Measurements from ENCODE around the gene ADARB2. TPM values are rescaled to one million over a fixed set of nuclear protein-coding genes. Genes with fewer than 3 reads are reported as not detected.

The ADARB2 gene
- polyA plus RNA-seq, 1 of the 3 experiments (the other 2 are of a cell fraction): not detected

- ChIA-PET CTCF (interaction anchor here (1.0 kb wide), 1 partner anchor 57 kb away, joined by 3 read pairs; no protein-coding TSS in a partner anchor), POLR2A (no interaction called here)
- Histone ChIP-seq H3K4me2 (no peak overlapping the region), H3K79me2 (ENCODE audit: insufficient read depth) (no peaks in the 10 kb centered on the region), H3K9ac (no peak overlapping the region), H3K27me3 (ENCODE audit: insufficient read depth) (no peaks in the 10 kb centered on the region), H2AFZ (ENCODE audit: low read depth) (no peak overlapping the region), H3K9me3 (no peaks in the 10 kb centered on the region), H3K27ac (ENCODE audit: low read depth in 2 of 2, low read length in 1 of 2) (no peak overlapping the region), H3F3A (replicated peaks; ENCODE audit: insufficient read depth) (no peaks in the 10 kb centered on the region), H3K9me2 (no peaks in the 10 kb centered on the region), H3K36me3 (replicated peaks in 1 of 2; ENCODE audit: control insufficient read depth in 1 of 2, insufficient read depth in 2 of 2, low read length in 1 of 2) (no peaks in the 10 kb centered on the region), H3K4me1 (ENCODE audit: control insufficient read depth in 1 of 2, insufficient read depth in 2 of 2, low read depth in 1 of 2, low read length in 1 of 2) (peaks cover 0 to 24% of the 10 kb centered on the region in 2 experiments; a peak in 1 of 4 replicates), H3K4me3 (ENCODE audit: low read depth in 2 of 2, low read length in 1 of 2) (no peak overlapping the region), H4K20me1 (ENCODE audit: insufficient read depth) (no peaks in the 10 kb centered on the region)
- DNase-seq: no peak
- 87% methylated on average over 50 of the region's 63 CpGs for WGBS (ENCODE audit: low lambda C conversion rate)
- TF ChIP-seq EZH2phosphoT487 (IDR thresholded peaks at IDR 0.05; ENCODE audit: borderline replicate concordance, low read depth) (no peak), GABPA (IDR thresholded peaks at IDR 0.05; ENCODE audit: low read depth) (no peak), TAF1 (IDR thresholded peaks at IDR 0.05; ENCODE audit: borderline replicate concordance, low read depth, low read length) (no peak), MEF2A (IDR thresholded peaks at IDR 0.05; ENCODE audit: borderline replicate concordance, low read depth) (no peak), TCF12 (IDR thresholded peaks at IDR 0.05) (no peak), NFIC (IDR thresholded peaks at IDR 0.05; ENCODE audit: borderline replicate concordance) (no peak), CHD2 (IDR thresholded peaks at IDR 0.05; ENCODE audit: low read length, partially characterized antibody) (no peak)
- TF ChIP-seq, protein P1, sequence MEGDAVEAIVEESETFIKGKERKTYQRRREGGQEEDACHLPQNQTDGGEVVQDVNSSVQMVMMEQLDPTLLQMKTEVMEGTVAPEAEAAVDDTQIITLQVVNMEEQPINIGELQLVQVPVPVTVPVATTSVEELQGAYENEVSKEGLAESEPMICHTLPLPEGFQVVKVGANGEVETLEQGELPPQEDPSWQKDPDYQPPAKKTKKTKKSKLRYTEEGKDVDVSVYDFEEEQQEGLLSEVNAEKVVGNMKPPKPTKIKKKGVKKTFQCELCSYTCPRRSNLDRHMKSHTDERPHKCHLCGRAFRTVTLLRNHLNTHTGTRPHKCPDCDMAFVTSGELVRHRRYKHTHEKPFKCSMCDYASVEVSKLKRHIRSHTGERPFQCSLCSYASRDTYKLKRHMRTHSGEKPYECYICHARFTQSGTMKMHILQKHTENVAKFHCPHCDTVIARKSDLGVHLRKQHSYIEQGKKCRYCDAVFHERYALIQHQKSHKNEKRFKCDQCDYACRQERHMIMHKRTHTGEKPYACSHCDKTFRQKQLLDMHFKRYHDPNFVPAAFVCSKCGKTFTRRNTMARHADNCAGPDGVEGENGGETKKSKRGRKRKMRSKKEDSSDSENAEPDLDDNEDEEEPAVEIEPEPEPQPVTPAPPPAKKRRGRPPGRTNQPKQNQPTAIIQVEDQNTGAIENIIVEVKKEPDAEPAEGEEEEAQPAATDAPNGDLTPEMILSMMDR (IDR thresholded peaks at IDR 0.05): no peak
- TF ChIP-seq, protein P2, sequence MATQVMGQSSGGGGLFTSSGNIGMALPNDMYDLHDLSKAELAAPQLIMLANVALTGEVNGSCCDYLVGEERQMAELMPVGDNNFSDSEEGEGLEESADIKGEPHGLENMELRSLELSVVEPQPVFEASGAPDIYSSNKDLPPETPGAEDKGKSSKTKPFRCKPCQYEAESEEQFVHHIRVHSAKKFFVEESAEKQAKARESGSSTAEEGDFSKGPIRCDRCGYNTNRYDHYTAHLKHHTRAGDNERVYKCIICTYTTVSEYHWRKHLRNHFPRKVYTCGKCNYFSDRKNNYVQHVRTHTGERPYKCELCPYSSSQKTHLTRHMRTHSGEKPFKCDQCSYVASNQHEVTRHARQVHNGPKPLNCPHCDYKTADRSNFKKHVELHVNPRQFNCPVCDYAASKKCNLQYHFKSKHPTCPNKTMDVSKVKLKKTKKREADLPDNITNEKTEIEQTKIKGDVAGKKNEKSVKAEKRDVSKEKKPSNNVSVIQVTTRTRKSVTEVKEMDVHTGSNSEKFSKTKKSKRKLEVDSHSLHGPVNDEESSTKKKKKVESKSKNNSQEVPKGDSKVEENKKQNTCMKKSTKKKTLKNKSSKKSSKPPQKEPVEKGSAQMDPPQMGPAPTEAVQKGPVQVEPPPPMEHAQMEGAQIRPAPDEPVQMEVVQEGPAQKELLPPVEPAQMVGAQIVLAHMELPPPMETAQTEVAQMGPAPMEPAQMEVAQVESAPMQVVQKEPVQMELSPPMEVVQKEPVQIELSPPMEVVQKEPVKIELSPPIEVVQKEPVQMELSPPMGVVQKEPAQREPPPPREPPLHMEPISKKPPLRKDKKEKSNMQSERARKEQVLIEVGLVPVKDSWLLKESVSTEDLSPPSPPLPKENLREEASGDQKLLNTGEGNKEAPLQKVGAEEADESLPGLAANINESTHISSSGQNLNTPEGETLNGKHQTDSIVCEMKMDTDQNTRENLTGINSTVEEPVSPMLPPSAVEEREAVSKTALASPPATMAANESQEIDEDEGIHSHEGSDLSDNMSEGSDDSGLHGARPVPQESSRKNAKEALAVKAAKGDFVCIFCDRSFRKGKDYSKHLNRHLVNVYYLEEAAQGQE (IDR thresholded peaks at IDR 0.05; ENCODE audit: low read depth, low read length): no peak
Observed at GRCh38 chr10:1363446-1364121, 373.7 kb downstream of the ADARB2 start.
